Measurements from ENCODE around the gene LIMS2. TPM values are rescaled to one million over a fixed set of nuclear protein-coding genes. Genes with fewer than 3 reads are reported as not detected.

The LIMS2 gene
- total RNA-seq, 1 donor from 2014 or later = 44.2 TPM

GRCh38 chr2:127719301-127720218 lies 44.2 kb upstream of the LIMS2 start:
- peaks cover 0 to 54% of the 10 kb centered on the region in 2 donors for H3K36me3 ChIP-seq
- intact Hi-C loops (cut with DNase I) = no loop called here
- no peak for TF ChIP-seq POLR2AphosphoS5 (IDR thresholded peaks at IDR 0.05; ENCODE audit: insufficient read depth in 1 of 2, low read depth in 1 of 2)
- TF ChIP-seq POLR2A (IDR thresholded peaks at IDR 0.05) = no peak
- TF ChIP-seq, protein P1, sequence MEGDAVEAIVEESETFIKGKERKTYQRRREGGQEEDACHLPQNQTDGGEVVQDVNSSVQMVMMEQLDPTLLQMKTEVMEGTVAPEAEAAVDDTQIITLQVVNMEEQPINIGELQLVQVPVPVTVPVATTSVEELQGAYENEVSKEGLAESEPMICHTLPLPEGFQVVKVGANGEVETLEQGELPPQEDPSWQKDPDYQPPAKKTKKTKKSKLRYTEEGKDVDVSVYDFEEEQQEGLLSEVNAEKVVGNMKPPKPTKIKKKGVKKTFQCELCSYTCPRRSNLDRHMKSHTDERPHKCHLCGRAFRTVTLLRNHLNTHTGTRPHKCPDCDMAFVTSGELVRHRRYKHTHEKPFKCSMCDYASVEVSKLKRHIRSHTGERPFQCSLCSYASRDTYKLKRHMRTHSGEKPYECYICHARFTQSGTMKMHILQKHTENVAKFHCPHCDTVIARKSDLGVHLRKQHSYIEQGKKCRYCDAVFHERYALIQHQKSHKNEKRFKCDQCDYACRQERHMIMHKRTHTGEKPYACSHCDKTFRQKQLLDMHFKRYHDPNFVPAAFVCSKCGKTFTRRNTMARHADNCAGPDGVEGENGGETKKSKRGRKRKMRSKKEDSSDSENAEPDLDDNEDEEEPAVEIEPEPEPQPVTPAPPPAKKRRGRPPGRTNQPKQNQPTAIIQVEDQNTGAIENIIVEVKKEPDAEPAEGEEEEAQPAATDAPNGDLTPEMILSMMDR (IDR thresholded peaks at IDR 0.05) = no peak

GRCh38 chr2:127718271-127718670 lies 42.9 kb upstream of the LIMS2 start:
- Histone ChIP-seq H3K9me3 (no peaks in the 10 kb centered on the region), H3K4me1 (no peaks in the 10 kb centered on the region), H3K27ac (no peak overlapping the region), H3K36me3 (peaks cover 0 to 50% of the 10 kb centered on the region in 2 donors), H3K27me3 (no peaks in the 10 kb centered on the region), H3K4me3 (no peak overlapping the region)
- intact Hi-C loops (cut with DNase I) = no loop called here
- no peak for DNase-seq (ENCODE audit: extremely low spot score in 2 of 2)
- TF ChIP-seq, protein P1 (IDR thresholded peaks at IDR 0.05) = no peak
- TF ChIP-seq POLR2AphosphoS5 (IDR thresholded peaks at IDR 0.05; ENCODE audit: insufficient read depth in 1 of 2, low read depth in 1 of 2) (no peak), POLR2A (IDR thresholded peaks at IDR 0.05) (no peak)

More at GRCh38 chr2:127719301-127720218, 44.2 kb upstream of the LIMS2 start:
- no peaks in the 10 kb centered on the region for H3K27me3 ChIP-seq
- H3K4me3 ChIP-seq = no peak overlapping the region
- no peaks in the 10 kb centered on the region for H3K9me3 ChIP-seq
- no peak overlapping the region for H3K27ac ChIP-seq
- DNase-seq (ENCODE audit: extremely low spot score in 2 of 2) = no peak
- no peaks in the 10 kb centered on the region for H3K4me1 ChIP-seq

GRCh38 chr2:127715778-127716449 lies 40.6 kb upstream of the LIMS2 start:
- no peaks in the 10 kb centered on the region for H3K27me3 ChIP-seq
- H3K36me3 ChIP-seq = peaks cover 0 to 32% of the 10 kb centered on the region in 2 donors
- no peak overlapping the region for H3K4me3 ChIP-seq
- intact Hi-C loops (cut with DNase I) = no loop called here
- H3K27ac ChIP-seq = no peak overlapping the region
- DNase-seq (ENCODE audit: extremely low spot score in 2 of 2) = no peak
- TF ChIP-seq POLR2AphosphoS5 (IDR thresholded peaks at IDR 0.05; ENCODE audit: insufficient read depth in 1 of 2, low read depth in 1 of 2) (no peak), POLR2A (IDR thresholded peaks at IDR 0.05) (no peak)
- TF ChIP-seq, protein P1 (IDR thresholded peaks at IDR 0.05) = no peak
- H3K4me1 ChIP-seq = no peaks in the 10 kb centered on the region
- no peaks in the 10 kb centered on the region for H3K9me3 ChIP-seq

GRCh38 chr2:127713562-127713961 lies 38.2 kb upstream of the LIMS2 start:
- H3K9me3 ChIP-seq = no peaks in the 10 kb centered on the region
- no peaks in the 10 kb centered on the region for H3K27me3 ChIP-seq
- no peaks in the 10 kb centered on the region for H3K4me1 ChIP-seq
- peaks cover 0 to 20% of the 10 kb centered on the region in 2 donors for H3K36me3 ChIP-seq
- TF ChIP-seq POLR2A (IDR thresholded peaks at IDR 0.05) = no peak
- no peak for TF ChIP-seq POLR2AphosphoS5 (IDR thresholded peaks at IDR 0.05; ENCODE audit: insufficient read depth in 1 of 2, low read depth in 1 of 2)
- TF ChIP-seq, protein P1 (IDR thresholded peaks at IDR 0.05) = no peak
- DNase-seq (ENCODE audit: extremely low spot score in 2 of 2) = no peak
- intact Hi-C loops (cut with DNase I) = no loop called here
- no peak overlapping the region for H3K27ac ChIP-seq
- no peak overlapping the region for H3K4me3 ChIP-seq
